HCT116 (cell line): ENCODE data around the gene CFAP410. TPM values are rescaled to one million over a fixed set of nuclear protein-coding genes. Genes with fewer than 3 reads are reported as not detected.

Experiments
- ATAC-seq: fragments of 200-7000 bp; cut with Tn5 transposase; 2 replicates; pipeline ENCODE4 v1.9.1; 2020; ENCODE audit warnings: mild to moderate bottlenecking, moderate library complexity
- BruUV-seq: library from RNA; stranded (reverse); fragments of 400-500 nt; replicated peaks from 2 replicates; lab custom pipeline; 2021; lab: Mats Ljungman, UMichigan
- CTCF ChIA-PET: fragments of 300-600 bp; sonication (Branson Sonifier 250); formaldehyde crosslinking; loops from one replicate; lab custom pipeline; 2021; ENCODE audit warnings: antibody characterized with exemption; lab: Charles Lee
- POLR2A ChIA-PET: fragments of 300-600, 350-600 bp; sonication (Branson Sonifier 250); formaldehyde crosslinking; loops from one replicate; lab custom pipeline; 2021; ENCODE audit warnings: antibody characterized with exemption; lab: Charles Lee
- RAD21 ChIA-PET, 2 experiments: fragments of 300-600 bp; sonication (Branson Sonifier 250); formaldehyde crosslinking; loops; one replicate each; lab custom pipeline; 2023; ENCODE audit warnings: low total read pairs in 2 of 2; ENCODE audit not compliant: uncharacterized antibody in 2 of 2, unreplicated experiment in 2 of 2, low non-redundant PET in 1 of 2; lab: Charles Lee
- DNase-seq: peaks from one replicate; pipeline ENCODE4 v3.0.0-alpha.2; 2010; ENCODE audit warnings: low read depth, low spot score
- H2AFZ ChIP-seq: fragments of 200-600 bp; shearing (Covaris generic), sonication (generic); 2 replicates; pipeline ENCODE4 v1.6.1; 2017; ENCODE audit warnings: low read depth, mixed run types, mixed read lengths, antibody characterized with exemption, low read length; ENCODE audit not compliant: poor library complexity, severe bottlenecking
- H3K27ac ChIP-seq: 2 replicates; pipeline ENCODE4 v1.5.1; 2012; ENCODE audit warnings: low read depth, low read length
- H3K27me3 ChIP-seq: fragments of 200-600 bp; sonication (generic); 2 replicates; pipeline ENCODE4 v1.6.1; 2016; ENCODE audit warnings: mixed run types, low read length, mixed read lengths; ENCODE audit not compliant: insufficient read depth
- H3K36me3 ChIP-seq, 2 experiments: fragments of 200-500 bp in 1 of 2; fragments of 200-600 bp in 1 of 2; sonication (Bioruptor generic) in 1 of 2; sonication (generic) in 1 of 2; 2 replicates each; pipeline versions ENCODE4 v1.5.1 to v1.6.1; 2014 to 2016; ENCODE audit warnings: low read length in 2 of 2, inconsistent platforms in 1 of 2, mixed read lengths in 1 of 2, mixed run types in 1 of 2; ENCODE audit not compliant: insufficient read depth in 2 of 2, control insufficient read depth in 1 of 2
- H3K4me1 ChIP-seq, 2 experiments: fragments of 200-600 bp in 1 of 2; sonication (generic) in 1 of 2; 2 replicates each; pipeline versions ENCODE4 v1.5.1 to v1.6.1; 2012 to 2017; ENCODE audit warnings: low read length in 2 of 2, inconsistent platforms in 1 of 2, mild to moderate bottlenecking in 1 of 2, mixed read lengths in 1 of 2, mixed run types in 1 of 2, moderate library complexity in 1 of 2; ENCODE audit not compliant: insufficient read depth in 2 of 2, control insufficient read depth in 1 of 2
- H3K4me2 ChIP-seq: fragments of 200-600 bp; sonication (generic); 2 replicates; pipeline ENCODE4 v1.6.1; 2017; ENCODE audit warnings: mixed run types, low read length, mixed read lengths
- H3K4me3 ChIP-seq, 2 experiments: fragments of 200-600 bp in 1 of 2; sonication (generic) in 1 of 2; replicated peaks in 1 of 2; 2 replicates each; pipeline ENCODE4 v1.5.1; 2011 to 2016; ENCODE audit warnings: low read length in 2 of 2, control low read depth in 1 of 2, low read depth in 1 of 2, mild to moderate bottlenecking in 1 of 2, mixed read lengths in 1 of 2, mixed run types in 1 of 2
- H3K79me2 ChIP-seq: fragments of 200-600 bp; sonication (generic); 2 replicates; pipeline ENCODE4 v1.6.1; 2017; ENCODE audit warnings: mild to moderate bottlenecking, mixed run types, low read length, moderate library complexity, mixed read lengths; ENCODE audit not compliant: insufficient read depth
- H3K9ac ChIP-seq: fragments of 200-600 bp; sonication (generic); 2 replicates; pipeline ENCODE4 v1.6.1; 2016; ENCODE audit warnings: low read length, mixed read lengths
- H3K9me2 ChIP-seq: fragments of 200-600 bp; sonication (generic), shearing (Covaris generic); 2 replicates; pipeline ENCODE4 v1.6.1; 2017; ENCODE audit warnings: mixed run types, mild to moderate bottlenecking, moderate library complexity; ENCODE audit not compliant: insufficient read depth
- H3K9me3 ChIP-seq, 2 experiments: fragments of 200-500 bp in 1 of 2; fragments of 200-600 bp in 1 of 2; sonication (Bioruptor generic) in 1 of 2; sonication (generic) in 1 of 2; 2 replicates each; pipeline ENCODE4 v1.6.1; 2014 to 2017; ENCODE audit warnings: low read length in 2 of 2, mixed read lengths in 2 of 2, inconsistent platforms in 1 of 2, low read depth in 1 of 2, mild to moderate bottlenecking in 1 of 2, mixed run types in 1 of 2, moderate library complexity in 1 of 2; ENCODE audit not compliant: control insufficient read depth in 1 of 2, insufficient read depth in 1 of 2
- H4K20me1 ChIP-seq: fragments of 200-600 bp; sonication (generic), shearing (Covaris generic); 2 replicates; pipeline ENCODE4 v1.6.1; 2017; ENCODE audit warnings: mixed run types, mild to moderate bottlenecking, moderate library complexity; ENCODE audit not compliant: insufficient read depth
- CBX3 ChIP-seq: IDR thresholded peaks from 2 replicates; pipeline ENCODE4 v1.6.1; 2012; ENCODE audit warnings: low read depth
- CEBPB ChIP-seq: IDR thresholded peaks from 2 replicates; pipeline ENCODE4 v1.6.1; 2012; ENCODE audit warnings: low read depth
- EGR1 ChIP-seq: IDR thresholded peaks from 2 replicates; pipeline ENCODE4 v1.6.1; 2012; ENCODE audit warnings: low read depth
- ELF1 ChIP-seq: IDR thresholded peaks from 2 replicates; pipeline ENCODE4 v1.6.1; 2012; ENCODE audit warnings: low read depth, borderline replicate concordance
- EZH2phosphoT487 ChIP-seq: fragments of 200-600 bp; IDR thresholded peaks from 2 replicates; pipeline ENCODE4 v1.6.1; 2018; ENCODE audit warnings: antibody characterized with exemption, borderline replicate concordance
- FOSL1 ChIP-seq: IDR thresholded peaks from 2 replicates; pipeline ENCODE4 v1.6.1; 2012; ENCODE audit warnings: low read depth
- JUND ChIP-seq: IDR thresholded peaks from 2 replicates; pipeline ENCODE4 v1.6.1; 2012
- RAD21 ChIP-seq: IDR thresholded peaks from 2 replicates; pipeline ENCODE4 v1.6.1; 2012; ENCODE audit warnings: low read depth, mild to moderate bottlenecking
- SIN3A ChIP-seq: IDR thresholded peaks from 2 replicates; pipeline ENCODE4 v1.6.1; 2012; ENCODE audit warnings: low read depth
- SP1 ChIP-seq: IDR thresholded peaks from 2 replicates; pipeline ENCODE4 v1.6.1; 2012; ENCODE audit warnings: low read depth
- YY1 ChIP-seq: IDR thresholded peaks from 2 replicates; pipeline ENCODE4 v1.6.1; 2011; ENCODE audit warnings: low read length, low read depth, moderate library complexity, mild to moderate bottlenecking; ENCODE audit not compliant: insufficient replicate concordance; ENCODE audit errors: extremely low read depth
- ZFX ChIP-seq: fragments of 450-650 bp; IDR thresholded peaks from 2 replicates; pipeline ENCODE4 v1.6.1; 2017
- intact Hi-C: fragments of 100-400 bp; cut with micrococcal nuclease; formaldehyde crosslinking; loops from 2 replicates; pipeline ENCODE4 v1.10.0; 2022
- total RNA-seq: library from RNA; stranded (reverse); gene quantifications from one replicate; pipeline ENCODE4 v1.2.1, GENCODE V29; 2021; ENCODE audit not compliant: unreplicated experiment
- TF ChIP-seq, protein P1 (sequence below): IDR thresholded peaks from 2 replicates; pipeline ENCODE4 v1.6.1; 2012; ENCODE audit warnings: low read depth
- TF ChIP-seq, protein P2 (sequence below): IDR thresholded peaks from 2 replicates; pipeline ENCODE4 v1.6.1; 2012
- TF ChIP-seq, protein P3 (sequence below), 3 experiments: fragments of 200-600 bp in 1 of 3; sonication (generic) in 1 of 3; IDR thresholded peaks in 2 of 3; conservative IDR thresholded peaks in 1 of 3; 2 replicates each; pipeline ENCODE4 v1.5.1; 2012 to 2017; ENCODE audit warnings: low read depth in 2 of 3, low read length in 2 of 3, antibody characterized with exemption in 1 of 3, borderline replicate concordance in 1 of 3, control low read depth in 1 of 3, mild to moderate bottlenecking in 1 of 3, mixed read lengths in 1 of 3, mixed run types in 1 of 3, moderate library complexity in 1 of 3; ENCODE audit not compliant: insufficient read depth in 1 of 3

Gene CFAP410
- total RNA-seq, 1 experiment from 2014 or later: 15.3 TPM

DNA sequence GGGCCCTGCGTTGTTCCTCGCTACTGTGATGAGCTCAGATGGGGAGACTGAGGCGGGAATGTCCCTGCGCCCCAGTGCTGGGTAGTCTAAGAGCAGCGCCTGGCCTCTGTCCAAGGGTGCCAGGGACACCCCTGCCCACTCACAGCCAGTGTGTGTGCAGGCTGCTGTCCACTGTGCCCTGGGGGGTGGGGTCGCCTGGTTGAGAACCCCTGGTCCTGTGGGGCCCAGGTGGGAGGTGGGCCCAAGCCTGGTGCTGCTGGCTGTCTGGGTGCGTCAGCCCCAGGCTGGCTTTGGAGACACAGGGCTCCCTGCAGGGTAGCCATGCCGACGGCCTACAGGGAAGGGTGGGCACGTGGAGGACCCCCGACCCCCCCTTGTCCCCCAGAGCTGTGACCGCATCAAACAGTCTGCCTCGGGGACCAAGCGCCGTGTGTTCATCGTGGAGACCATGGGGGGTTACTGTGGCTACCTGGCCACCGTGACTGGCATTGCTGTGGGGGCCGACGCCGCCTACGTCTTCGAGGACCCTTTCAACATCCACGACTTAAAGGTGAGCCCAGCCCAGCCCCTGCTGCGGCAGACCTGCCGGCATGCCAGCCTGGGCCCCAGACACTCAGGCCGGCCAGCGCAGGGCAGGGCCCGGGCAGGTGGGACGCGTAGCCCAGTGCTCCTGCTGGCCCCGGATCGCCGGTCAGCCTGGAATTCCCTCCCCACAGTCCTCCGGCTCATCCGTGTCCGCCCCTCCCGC, 14.9 kb downstream of the CFAP410 start:
- ChIA-PET POLR2A (no interaction called here), RAD21 (interaction anchor here in 1 of 2 experiments (0.6 kb wide), 1 partner anchor 9 kb away, joined by 3 read pairs; no protein-coding TSS in a partner anchor), CTCF (no interaction called here)
- Histone ChIP-seq H3K27me3 (no peaks in the 10 kb centered on the region), H3K79me2 (no peaks in the 10 kb centered on the region), H3K9ac (no peak overlapping the region), H2AFZ (no peak overlapping the region), H3K36me3 (no peaks in the 10 kb centered on the region; a peak in 1 of 4 replicates), H3K4me2 (no peak overlapping the region), H3K4me1 (no peaks in the 10 kb centered on the region), H3K4me3 (no peak overlapping the region), H3K9me2 (no peaks in the 10 kb centered on the region), H4K20me1 (no peaks in the 10 kb centered on the region), H3K27ac (no peak overlapping the region), H3K9me3 (no peaks in the 10 kb centered on the region)
- TF ChIP-seq ELF1: no peak
- TF ChIP-seq, protein P1, sequence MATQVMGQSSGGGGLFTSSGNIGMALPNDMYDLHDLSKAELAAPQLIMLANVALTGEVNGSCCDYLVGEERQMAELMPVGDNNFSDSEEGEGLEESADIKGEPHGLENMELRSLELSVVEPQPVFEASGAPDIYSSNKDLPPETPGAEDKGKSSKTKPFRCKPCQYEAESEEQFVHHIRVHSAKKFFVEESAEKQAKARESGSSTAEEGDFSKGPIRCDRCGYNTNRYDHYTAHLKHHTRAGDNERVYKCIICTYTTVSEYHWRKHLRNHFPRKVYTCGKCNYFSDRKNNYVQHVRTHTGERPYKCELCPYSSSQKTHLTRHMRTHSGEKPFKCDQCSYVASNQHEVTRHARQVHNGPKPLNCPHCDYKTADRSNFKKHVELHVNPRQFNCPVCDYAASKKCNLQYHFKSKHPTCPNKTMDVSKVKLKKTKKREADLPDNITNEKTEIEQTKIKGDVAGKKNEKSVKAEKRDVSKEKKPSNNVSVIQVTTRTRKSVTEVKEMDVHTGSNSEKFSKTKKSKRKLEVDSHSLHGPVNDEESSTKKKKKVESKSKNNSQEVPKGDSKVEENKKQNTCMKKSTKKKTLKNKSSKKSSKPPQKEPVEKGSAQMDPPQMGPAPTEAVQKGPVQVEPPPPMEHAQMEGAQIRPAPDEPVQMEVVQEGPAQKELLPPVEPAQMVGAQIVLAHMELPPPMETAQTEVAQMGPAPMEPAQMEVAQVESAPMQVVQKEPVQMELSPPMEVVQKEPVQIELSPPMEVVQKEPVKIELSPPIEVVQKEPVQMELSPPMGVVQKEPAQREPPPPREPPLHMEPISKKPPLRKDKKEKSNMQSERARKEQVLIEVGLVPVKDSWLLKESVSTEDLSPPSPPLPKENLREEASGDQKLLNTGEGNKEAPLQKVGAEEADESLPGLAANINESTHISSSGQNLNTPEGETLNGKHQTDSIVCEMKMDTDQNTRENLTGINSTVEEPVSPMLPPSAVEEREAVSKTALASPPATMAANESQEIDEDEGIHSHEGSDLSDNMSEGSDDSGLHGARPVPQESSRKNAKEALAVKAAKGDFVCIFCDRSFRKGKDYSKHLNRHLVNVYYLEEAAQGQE: no peak
- TF ChIP-seq FOSL1: no peak
- TF ChIP-seq CBX3: no peak
- no peak for TF ChIP-seq ZFX
- no peak for TF ChIP-seq JUND
- no peak for TF ChIP-seq EGR1
- TF ChIP-seq, protein P2, sequence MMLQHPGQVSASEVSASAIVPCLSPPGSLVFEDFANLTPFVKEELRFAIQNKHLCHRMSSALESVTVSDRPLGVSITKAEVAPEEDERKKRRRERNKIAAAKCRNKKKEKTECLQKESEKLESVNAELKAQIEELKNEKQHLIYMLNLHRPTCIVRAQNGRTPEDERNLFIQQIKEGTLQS: no peak
- TF ChIP-seq, protein P3, sequence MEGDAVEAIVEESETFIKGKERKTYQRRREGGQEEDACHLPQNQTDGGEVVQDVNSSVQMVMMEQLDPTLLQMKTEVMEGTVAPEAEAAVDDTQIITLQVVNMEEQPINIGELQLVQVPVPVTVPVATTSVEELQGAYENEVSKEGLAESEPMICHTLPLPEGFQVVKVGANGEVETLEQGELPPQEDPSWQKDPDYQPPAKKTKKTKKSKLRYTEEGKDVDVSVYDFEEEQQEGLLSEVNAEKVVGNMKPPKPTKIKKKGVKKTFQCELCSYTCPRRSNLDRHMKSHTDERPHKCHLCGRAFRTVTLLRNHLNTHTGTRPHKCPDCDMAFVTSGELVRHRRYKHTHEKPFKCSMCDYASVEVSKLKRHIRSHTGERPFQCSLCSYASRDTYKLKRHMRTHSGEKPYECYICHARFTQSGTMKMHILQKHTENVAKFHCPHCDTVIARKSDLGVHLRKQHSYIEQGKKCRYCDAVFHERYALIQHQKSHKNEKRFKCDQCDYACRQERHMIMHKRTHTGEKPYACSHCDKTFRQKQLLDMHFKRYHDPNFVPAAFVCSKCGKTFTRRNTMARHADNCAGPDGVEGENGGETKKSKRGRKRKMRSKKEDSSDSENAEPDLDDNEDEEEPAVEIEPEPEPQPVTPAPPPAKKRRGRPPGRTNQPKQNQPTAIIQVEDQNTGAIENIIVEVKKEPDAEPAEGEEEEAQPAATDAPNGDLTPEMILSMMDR (IDR thresholded peaks at IDR 0.05 in 2 of 3, conservative IDR thresholded peaks at IDR 0.05 in 1 of 3; ENCODE audit: borderline replicate concordance in 1 of 3, insufficient read depth in 1 of 3, low read depth in 2 of 3, low read length in 2 of 3): no peak
- TF ChIP-seq SP1: no peak
- no peak for TF ChIP-seq CEBPB
- TF ChIP-seq SIN3A: no peak
- no peak for TF ChIP-seq EZH2phosphoT487
- TF ChIP-seq YY1: no peak
- no peak for TF ChIP-seq RAD21
- intact Hi-C loops: no loop called here
- ATAC-seq (no peak), DNase-seq (no peak)
- no TSS peak for BruUV-seq
